SU-DHL-6 (cell line): ENCODE measurements around the gene SEPHS1.

Experiments
- EZH2phosphoT487 ChIP-seq: fragments of 200-600 bp; sonication (generic), shearing (Covaris generic); conservative IDR thresholded peaks from 2 replicates; pipeline ENCODE4 v1.6.1; 2018; ENCODE audit warnings: mild to moderate bottlenecking, antibody characterized with exemption, low read length, moderate library complexity, mixed read lengths
- TF ChIP-seq, protein P1 (sequence below): fragments of 200-600 bp; sonication (generic); IDR thresholded peaks from one replicate; pipeline ENCODE4 v1.5.1; 2017; ENCODE audit warnings: antibody characterized with exemption, mild to moderate bottlenecking, low read length, moderate library complexity; ENCODE audit not compliant: insufficient read depth, poor library complexity, severe bottlenecking

DNA sequence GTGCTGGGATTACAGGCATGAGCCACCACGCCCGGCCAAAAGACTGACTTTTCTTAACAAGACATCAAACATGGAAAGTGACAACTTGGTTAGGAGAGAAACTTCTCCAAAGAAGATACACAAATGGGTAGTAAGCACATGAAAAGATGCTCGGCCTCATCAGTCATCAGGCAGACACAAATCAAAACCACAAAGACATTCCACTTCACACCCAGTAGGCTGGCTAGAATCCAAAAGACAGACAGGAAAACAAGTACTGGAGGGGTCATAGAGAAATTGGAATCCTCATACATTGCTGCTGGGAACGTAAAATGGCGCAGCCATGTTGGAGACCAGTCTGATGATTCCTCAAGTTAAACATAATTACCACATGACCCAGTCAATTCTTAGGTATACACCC, 16.4 kb downstream of the SEPHS1 start:
- TF ChIP-seq, protein P1, sequence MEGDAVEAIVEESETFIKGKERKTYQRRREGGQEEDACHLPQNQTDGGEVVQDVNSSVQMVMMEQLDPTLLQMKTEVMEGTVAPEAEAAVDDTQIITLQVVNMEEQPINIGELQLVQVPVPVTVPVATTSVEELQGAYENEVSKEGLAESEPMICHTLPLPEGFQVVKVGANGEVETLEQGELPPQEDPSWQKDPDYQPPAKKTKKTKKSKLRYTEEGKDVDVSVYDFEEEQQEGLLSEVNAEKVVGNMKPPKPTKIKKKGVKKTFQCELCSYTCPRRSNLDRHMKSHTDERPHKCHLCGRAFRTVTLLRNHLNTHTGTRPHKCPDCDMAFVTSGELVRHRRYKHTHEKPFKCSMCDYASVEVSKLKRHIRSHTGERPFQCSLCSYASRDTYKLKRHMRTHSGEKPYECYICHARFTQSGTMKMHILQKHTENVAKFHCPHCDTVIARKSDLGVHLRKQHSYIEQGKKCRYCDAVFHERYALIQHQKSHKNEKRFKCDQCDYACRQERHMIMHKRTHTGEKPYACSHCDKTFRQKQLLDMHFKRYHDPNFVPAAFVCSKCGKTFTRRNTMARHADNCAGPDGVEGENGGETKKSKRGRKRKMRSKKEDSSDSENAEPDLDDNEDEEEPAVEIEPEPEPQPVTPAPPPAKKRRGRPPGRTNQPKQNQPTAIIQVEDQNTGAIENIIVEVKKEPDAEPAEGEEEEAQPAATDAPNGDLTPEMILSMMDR, result no peak
- TF ChIP-seq EZH2phosphoT487, result no peak
